H9 (cell line): Measurements from ENCODE around the gene CMSS1. TPM values are rescaled to one million over a fixed set of nuclear protein-coding genes. Genes with fewer than 3 reads are reported as not detected.

ENCODE experiments used
- DNase-seq: peaks from one replicate; pipeline ENCODE4 v3.0.0-alpha.2; 2017
- H2AFZ ChIP-seq: one replicate; pipeline ENCODE4 v1.6.1; 2013; ENCODE audit warnings: mild to moderate bottlenecking, low read length, control low read depth, moderate library complexity
- H2AK5ac ChIP-seq: 2 replicates; pipeline ENCODE4 v1.6.1; 2013; ENCODE audit warnings: low read length, control low read depth, mixed read lengths; ENCODE audit not compliant: insufficient read length
- H2BK120ac ChIP-seq: one replicate; pipeline ENCODE4 v1.6.1; 2013; ENCODE audit warnings: low read depth, mild to moderate bottlenecking, low read length, control low read depth, inconsistent platforms; ENCODE audit not compliant: poor library complexity, severe bottlenecking
- H2BK12ac ChIP-seq: 2 replicates; pipeline ENCODE4 v1.6.1; 2013; ENCODE audit warnings: low read length, control low read depth, mixed read lengths, low read depth; ENCODE audit not compliant: insufficient read length
- H2BK15ac ChIP-seq: 2 replicates; pipeline ENCODE4 v1.6.1; 2013; ENCODE audit warnings: low read depth, low read length, control low read depth
- H2BK20ac ChIP-seq: one replicate; pipeline ENCODE4 v1.6.1; 2013; ENCODE audit warnings: low read depth, mild to moderate bottlenecking, low read length, control low read depth, inconsistent platforms; ENCODE audit not compliant: poor library complexity, severe bottlenecking
- H2BK5ac ChIP-seq: 2 replicates; pipeline ENCODE4 v1.6.1; 2013; ENCODE audit warnings: low read length, control low read depth, mixed read lengths; ENCODE audit not compliant: insufficient read length
- H3K14ac ChIP-seq: 2 replicates; pipeline ENCODE4 v1.6.1; 2013; ENCODE audit warnings: low read length, control low read depth; ENCODE audit not compliant: insufficient read depth
- H3K18ac ChIP-seq: 2 replicates; pipeline ENCODE4 v1.6.1; 2013; ENCODE audit warnings: low read depth, mild to moderate bottlenecking, mixed read lengths, low read length, control low read depth; ENCODE audit not compliant: insufficient read length
- H3K23ac ChIP-seq: 2 replicates; pipeline ENCODE4 v1.6.1; 2013; ENCODE audit warnings: low read length, control low read depth, mixed read lengths, low read depth; ENCODE audit not compliant: insufficient read length
- H3K23me2 ChIP-seq: 2 replicates; pipeline ENCODE4 v1.6.1; 2013; ENCODE audit warnings: low read depth, mild to moderate bottlenecking, mixed read lengths, low read length, control low read depth; ENCODE audit not compliant: insufficient read length, poor library complexity, severe bottlenecking
- H3K27ac ChIP-seq: 2 replicates; pipeline ENCODE4 v1.5.1; 2013; ENCODE audit warnings: low read length, control low read depth, mixed read lengths, low read depth; ENCODE audit not compliant: insufficient read length
- H3K27me3 ChIP-seq: 2 replicates; pipeline ENCODE4 v1.6.1; 2013; ENCODE audit warnings: low read length, control low read depth, inconsistent platforms; ENCODE audit not compliant: insufficient read depth
- H3K4ac ChIP-seq: 2 replicates; pipeline ENCODE4 v1.6.1; 2013; ENCODE audit warnings: low read depth, mild to moderate bottlenecking, control low read depth, inconsistent platforms, low read length, moderate library complexity
- H3K4me1 ChIP-seq: 2 replicates; pipeline ENCODE4 v1.6.1; 2013; ENCODE audit warnings: low read length, control low read depth, inconsistent platforms; ENCODE audit not compliant: insufficient read depth
- H3K4me2 ChIP-seq: 2 replicates; pipeline ENCODE4 v1.6.1; 2013; ENCODE audit warnings: low read length, control low read depth, mixed read lengths; ENCODE audit not compliant: insufficient read length, insufficient read depth
- H3K56ac ChIP-seq: 2 replicates; pipeline ENCODE4 v1.6.1; 2013; ENCODE audit warnings: low read depth, mild to moderate bottlenecking, mixed read lengths, low read length, control low read depth; ENCODE audit not compliant: insufficient read length
- H3K79me1 ChIP-seq: 2 replicates; pipeline ENCODE4 v1.6.1; 2013; ENCODE audit warnings: low read depth, mild to moderate bottlenecking, moderate library complexity, low read length, control low read depth, inconsistent platforms; ENCODE audit not compliant: insufficient read depth, poor library complexity, severe bottlenecking
- H3K79me2 ChIP-seq: 2 replicates; pipeline ENCODE4 v1.6.1; 2013; ENCODE audit warnings: low read length, control low read depth, inconsistent platforms; ENCODE audit not compliant: insufficient read depth
- H3K9ac ChIP-seq: 2 replicates; pipeline ENCODE4 v1.6.1; 2013; ENCODE audit warnings: low read length, control low read depth, mixed read lengths; ENCODE audit not compliant: insufficient read length; ENCODE audit errors: extremely low read depth
- H3K9me3 ChIP-seq: one replicate; pipeline ENCODE4 v1.6.1; 2013; ENCODE audit warnings: low read depth, low read length, inconsistent platforms; ENCODE audit not compliant: control insufficient read depth
- H3T11ph ChIP-seq: one replicate; pipeline ENCODE4 v1.6.1; 2013; ENCODE audit warnings: mild to moderate bottlenecking, low read length, control low read depth, inconsistent platforms
- H4K20me1 ChIP-seq: one replicate; pipeline ENCODE4 v1.6.1; 2013; ENCODE audit not compliant: control insufficient read depth, insufficient read length, insufficient read depth
- H4K5ac ChIP-seq: 2 replicates; pipeline ENCODE4 v1.6.1; 2013; ENCODE audit warnings: low read depth, mild to moderate bottlenecking, mixed read lengths, low read length, control low read depth; ENCODE audit not compliant: insufficient read length
- H4K8ac ChIP-seq: replicated peaks from 2 replicates; pipeline ENCODE4 v1.6.1; 2013; ENCODE audit warnings: low read length, control low read depth, mixed read lengths, low read depth; ENCODE audit not compliant: insufficient read length
- H4K91ac ChIP-seq: 2 replicates; pipeline ENCODE4 v1.6.1; 2013; ENCODE audit warnings: low read depth, mild to moderate bottlenecking, moderate library complexity, mixed read lengths, low read length, control low read depth; ENCODE audit not compliant: insufficient read length
- H3K27ac Mint-ChIP-seq, 3 experiments: 2 replicates in 2 of 3; 3 replicates in 1 of 3; pipeline ENCODE4 v1.8.0; 2020 to 2021; ENCODE audit warnings: mixed read lengths in 3 of 3, mild to moderate bottlenecking in 1 of 3, moderate library complexity in 1 of 3
- H3K27me3 Mint-ChIP-seq: 2 replicates; pipeline ENCODE4 v1.8.0; 2021; ENCODE audit warnings: low read depth, mild to moderate bottlenecking, moderate library complexity, mixed read lengths
- H3K36me3 Mint-ChIP-seq, 3 experiments: 2 replicates in 2 of 3; 3 replicates in 1 of 3; pipeline ENCODE4 v1.8.0; 2020 to 2021; ENCODE audit warnings: low read depth in 3 of 3, mixed read lengths in 3 of 3; ENCODE audit not compliant: insufficient read depth in 1 of 3
- H3K4me1 Mint-ChIP-seq, 2 experiments: 2 replicates each; pipeline ENCODE4 v1.8.0; 2020; ENCODE audit warnings: mixed read lengths in 2 of 2
- H3K4me3 Mint-ChIP-seq, 2 experiments: 2 replicates in 1 of 2; 3 replicates in 1 of 2; pipeline ENCODE4 v1.8.0; 2020 to 2021; ENCODE audit warnings: mild to moderate bottlenecking in 2 of 2, mixed read lengths in 2 of 2, moderate library complexity in 1 of 2
- H3K9me3 Mint-ChIP-seq, 2 experiments: 2 replicates in 1 of 2; 3 replicates in 1 of 2; pipeline ENCODE4 v1.8.0; 2020; ENCODE audit warnings: mild to moderate bottlenecking in 2 of 2, mixed read lengths in 2 of 2, moderate library complexity in 1 of 2
- CTCF ChIP-seq: fragments of 200-600 bp; sonication (generic); conservative IDR thresholded peaks from 3 replicates; pipeline ENCODE4 v1.8.0; 2021; ENCODE audit warnings: antibody characterized with exemption, mild to moderate bottlenecking
- WGBS: extraction: QIAGEN DNeasy Blood & Tissue Kit; methylation state at CpG from one replicate; pipeline ENCODE4 v1.1.7; 2013; ENCODE audit warnings: missing lambda C conversion rate, low lambda C conversion rate, mixed read lengths; ENCODE audit not compliant: insufficient read length; ENCODE audit errors: extremely low coverage; 5-methylcytosine and 5-hydroxymethylcytosine counted together
- total RNA-seq: library from RNA; stranded (reverse); gene quantifications from 2 replicates; pipeline ENCODE4 v1.2.1, GENCODE V29; 2021

Gene CMSS1
- total RNA-seq, 1 experiment from 2014 or later, result 61.8 TPM

- H3K27ac Mint-ChIP-seq, result no peak overlapping the region
Measured at GRCh38 chr3:100032243-100032642, 214.6 kb downstream of the CMSS1 start.

More at GRCh38 chr3:100032243-100032642, 214.6 kb downstream of the CMSS1 start:
- Histone ChIP-seq H4K5ac (no peak overlapping the region), H2BK20ac (no peak overlapping the region), H3K18ac (no peak overlapping the region), H2BK12ac (no peak overlapping the region), H3K27ac (no peak overlapping the region), H2BK120ac (no peak overlapping the region), H3K79me1 (no peaks in the 10 kb centered on the region), H3T11ph (no peak overlapping the region), H4K20me1 (no peaks in the 10 kb centered on the region), H3K4me1 (no peaks in the 10 kb centered on the region), H4K8ac (no peak overlapping the region), H3K79me2 (no peaks in the 10 kb centered on the region), H2AK5ac (no peak overlapping the region), H3K4me2 (no peak overlapping the region), H3K23me2 (no peaks in the 10 kb centered on the region), H3K14ac (no peak overlapping the region), H4K91ac (no peak overlapping the region), H2BK5ac (no peak overlapping the region), H2BK15ac (no peak overlapping the region), H2AFZ (no peak overlapping the region), H3K9ac (no peak overlapping the region), H3K9me3 (no peaks in the 10 kb centered on the region), H3K23ac (no peak overlapping the region), H3K56ac (no peak overlapping the region), H3K4ac (no peak overlapping the region), H3K27me3 (no peaks in the 10 kb centered on the region)
- no peak overlapping the region for H3K4me3 Mint-ChIP-seq
- no peaks in the 10 kb centered on the region for H3K27me3 Mint-ChIP-seq
- H3K36me3 Mint-ChIP-seq, result no peaks in the 10 kb centered on the region
- no CpG with 5 or more reads among the region's 5 CpGs for WGBS
- no peak for TF ChIP-seq CTCF
- H3K9me3 Mint-ChIP-seq, result no peaks in the 10 kb centered on the region
- DNase-seq, result no peak
- peaks cover 4 to 5% of the 10 kb centered on the region in 2 experiments; a peak in 3 of 4 replicates for H3K4me1 Mint-ChIP-seq
